Ishikawa (cell line): ENCODE data around the gene SYNE1.

Experiments used
- CEBPB ChIP-seq: IDR thresholded peaks from 2 replicates; pipeline ENCODE4 v1.6.1; 2012
- CREB1 ChIP-seq: IDR thresholded peaks from 2 replicates; pipeline ENCODE4 v1.6.1; 2012; ENCODE audit warnings: low read depth
- EP300 ChIP-seq: IDR thresholded peaks from 2 replicates; pipeline ENCODE4 v1.6.1; 2012; ENCODE audit warnings: borderline replicate concordance
- FOXM1 ChIP-seq: IDR thresholded peaks from 2 replicates; pipeline ENCODE4 v1.6.1; 2012; ENCODE audit warnings: low read depth, borderline replicate concordance
- MAX ChIP-seq: IDR thresholded peaks from 2 replicates; pipeline ENCODE4 v1.6.1; 2012
- NFIC ChIP-seq: IDR thresholded peaks from 2 replicates; pipeline ENCODE4 v1.6.1; 2012
- RAD21 ChIP-seq: IDR thresholded peaks from 2 replicates; pipeline ENCODE4 v1.6.1; 2012; ENCODE audit warnings: low read depth
- REST ChIP-seq: IDR thresholded peaks from 2 replicates; pipeline ENCODE4 v1.6.1; 2012; ENCODE audit warnings: low read depth, mild to moderate bottlenecking
- TAF1 ChIP-seq: IDR thresholded peaks from 2 replicates; pipeline ENCODE4 v1.6.1; 2012; ENCODE audit warnings: low read depth, mild to moderate bottlenecking
- TCF12 ChIP-seq: IDR thresholded peaks from 2 replicates; pipeline ENCODE4 v1.6.1; 2012; ENCODE audit warnings: low read depth
- USF1 ChIP-seq: IDR thresholded peaks from 2 replicates; pipeline ENCODE4 v1.6.1; 2012
- YY1 ChIP-seq: IDR thresholded peaks from 2 replicates; pipeline ENCODE4 v1.6.1; 2012; ENCODE audit warnings: low read depth
- ZBTB7A ChIP-seq: IDR thresholded peaks from 2 replicates; pipeline ENCODE4 v1.6.1; 2012; ENCODE audit warnings: low read depth

- no peak for TF ChIP-seq YY1
- no peak for TF ChIP-seq MAX
- TF ChIP-seq USF1: no peak
- no peak for TF ChIP-seq RAD21
- TF ChIP-seq NFIC: no peak
- no peak for TF ChIP-seq EP300
- no peak for TF ChIP-seq FOXM1
- TF ChIP-seq CEBPB: no peak
- TF ChIP-seq TAF1: no peak
- TF ChIP-seq REST: no peak
- no peak for TF ChIP-seq CREB1
- no peak for TF ChIP-seq TCF12
- TF ChIP-seq ZBTB7A: no peak
Observed at GRCh38 chr6:152598421-152598820, 38.7 kb downstream of the SYNE1 start.
